ENCODE results near the gene TBC1D1. TPM values are rescaled to one million over a fixed set of nuclear protein-coding genes. Genes with fewer than 3 reads are reported as not detected.

Gene TBC1D1
- total and polyA plus RNA-seq, 12 donors, result 85.4 to 153 (median 106) TPM

GRCh38 chr4:38011511-38012162 is 120.8 kb downstream of the TBC1D1 start:
- DNase-seq, result no peak
- 87 to 90% methylated on average over 3 of the region's 3 CpGs for WGBS, 2 donors
- intact Hi-C loops (cut with DNase I), result no loop called here
- TF ChIP-seq CTCF (IDR thresholded peaks at IDR 0.05), result no peak
- Histone ChIP-seq H3K9me3 (no peaks in the 10 kb centered on the region), H3K36me3 (peaks cover 0 to 24% (median 0%) of the 10 kb centered on the region in 9 donors), H3K27me3 (no peaks in the 10 kb centered on the region), H3K4me1 (peaks cover 2 to 77% (median 37%) of the 10 kb centered on the region in 9 donors), H3K4me3 (no peak overlapping the region), H3K27ac (no peak overlapping the region)
- no peak for ATAC-seq

GRCh38 chr4:38013461-38014366 is 122.8 kb downstream of the TBC1D1 start:
- TF ChIP-seq CTCF (IDR thresholded peaks at IDR 0.05), result no peak
- DNase-seq (peak; percentile 67 to 74), ATAC-seq (peak; percentile 47 to 91 (median 78))
- intact Hi-C loops (cut with DNase I), result no loop called here
- H3K36me3 ChIP-seq, result peaks cover 0 to 44% (median 0%) of the 10 kb centered on the region in 9 donors
- no peak overlapping the region for H3K4me3 ChIP-seq
- peak overlapping the region in 4 of 10 donors; percentile 29 to 60 (median 42) for H3K27ac ChIP-seq
- no peaks in the 10 kb centered on the region for H3K27me3 ChIP-seq
- no peaks in the 10 kb centered on the region for H3K9me3 ChIP-seq
- WGBS, 2 donors, result 51 to 62% methylated on average over 9 of the region's 9 CpGs
- peaks cover 2 to 58% (median 27%) of the 10 kb centered on the region in 9 donors for H3K4me1 ChIP-seq

- no peaks in the 10 kb centered on the region for H3K27me3 ChIP-seq
- H3K36me3 ChIP-seq, result peaks cover 0 to 50% (median 0%) of the 10 kb centered on the region in 9 donors
- ATAC-seq (peak in 3 of 8 donors; percentile 6 to 57 (median 7)), DNase-seq (no peak)
- intact Hi-C loops (cut with DNase I), result no loop called here
- no peaks in the 10 kb centered on the region for H3K9me3 ChIP-seq
- no peak overlapping the region for H3K4me3 ChIP-seq
- H3K4me1 ChIP-seq, result peaks cover 2 to 50% (median 21%) of the 10 kb centered on the region in 9 donors
- no peak for TF ChIP-seq CTCF (IDR thresholded peaks at IDR 0.05)
- H3K27ac ChIP-seq, result peak overlapping the region in 3 of 10 donors; percentile 35 to 60 (median 49)
- WGBS, 2 donors, result 87 to 88% methylated on average over 37 of the region's 37 CpGs
These were observed 123.6 kb downstream of the TBC1D1 start for GRCh38 chr4:38014421-38014852.

GRCh38 chr4:38015886-38016515 is 125.1 kb downstream of the TBC1D1 start:
- DNase-seq, result no peak
- H3K4me1 ChIP-seq, result peaks cover 2 to 36% (median 12%) of the 10 kb centered on the region in 9 donors
- no peaks in the 10 kb centered on the region for H3K27me3 ChIP-seq
- no peaks in the 10 kb centered on the region for H3K9me3 ChIP-seq
- no peak overlapping the region for H3K4me3 ChIP-seq
- ATAC-seq, result peak in 7 of 8 donors; percentile 65 to 85 (median 78)
- H3K36me3 ChIP-seq, result peaks cover 0 to 60% (median 7%) of the 10 kb centered on the region in 9 donors
- intact Hi-C loops (cut with DNase I), result loop anchor here in 1 of 10 donors (5.0 kb wide), 1 partner anchor 34 kb away; no protein-coding TSS in a partner anchor
- 63 to 68% methylated on average over 7 of the region's 7 CpGs for WGBS, 2 donors
- no peak for TF ChIP-seq CTCF (IDR thresholded peaks at IDR 0.05)
- H3K27ac ChIP-seq, result peak overlapping the region in 9 of 10 donors; percentile 20 to 68 (median 55)
